GM19025 (cell line): Measurements from ENCODE around the gene MAGEA2.
"Not testable (repeated sequence)": the region's sequence is repeated elsewhere in the genome, so short reads cannot be mapped to it uniquely, and the experiment has no call there.

ENCODE experiments used
- ATAC-seq: cut with Tn5 transposase; IDR thresholded peaks from one replicate; pipeline ENCODE4 v1.9.1; 2021; ENCODE audit warnings: mild to moderate bottlenecking, low read depth, moderate library complexity; ENCODE audit not compliant: unreplicated experiment

The MAGEA2 gene

GRCh38 chrX:152713195-152713594 is 40.4 kb downstream of the MAGEA2 start:
- not testable (repeated sequence) for ATAC-seq

DNA sequence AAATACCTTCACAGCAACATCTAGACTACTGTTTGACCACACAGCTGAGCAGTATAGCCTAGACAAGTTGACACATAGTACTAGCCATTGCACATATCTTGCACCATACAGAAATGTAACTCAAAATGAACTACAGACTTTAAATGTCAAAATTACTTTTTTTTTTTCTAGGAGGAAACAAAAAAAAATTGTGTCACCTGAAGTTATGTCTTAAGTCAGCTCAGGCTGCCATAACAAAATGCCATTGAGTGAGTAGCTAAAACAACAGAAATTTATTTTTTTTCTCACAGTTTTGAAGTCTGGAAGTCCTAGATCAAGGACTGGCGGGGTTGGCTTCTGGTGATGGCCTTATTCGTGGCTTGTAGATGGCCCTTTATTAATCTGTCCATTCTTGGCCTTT is 44.5 kb downstream of the MAGEA2 start, which contains the start of gene CSAG2:
Gene CSAG2 (minus strand): TSS at position 101 of the 400 bp plus-strand sequence. CDS start 161 bp downstream, outside the sequence.
- ATAC-seq: not testable (repeated sequence)

DNA sequence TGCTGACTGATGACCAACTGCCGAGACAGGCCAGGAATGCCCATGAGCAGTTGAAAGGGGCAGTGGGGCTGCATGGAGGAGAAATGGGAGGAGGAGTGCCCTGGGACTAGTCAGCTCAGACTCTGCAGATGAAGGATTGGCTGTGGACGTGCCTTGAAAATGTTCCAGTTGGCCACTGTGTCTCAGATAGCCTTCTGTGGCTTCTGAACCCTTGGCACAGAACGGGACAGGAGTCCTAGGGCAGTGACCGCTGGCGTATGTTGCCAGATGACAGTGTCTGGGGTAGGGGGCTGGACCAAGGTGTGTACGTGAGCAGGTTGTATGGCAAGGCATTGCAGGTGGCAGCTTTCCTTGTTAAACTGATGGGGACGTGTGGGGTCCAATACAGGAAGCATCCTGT is 47.1 kb downstream of the MAGEA2 start:
- not testable (repeated sequence) for ATAC-seq

- not testable (repeated sequence) for ATAC-seq
Measured at GRCh38 chrX:152700390-152700789, 53.3 kb downstream of the MAGEA2 start.
